ENCODE measurements around the gene REPS2. TPM values are rescaled to one million over a fixed set of nuclear protein-coding genes. Genes with fewer than 3 reads are reported as not detected.

REPS2 gene
- total RNA-seq, 2 experiments from 2014 or later = 0.41 to 4.0 TPM

DNA sequence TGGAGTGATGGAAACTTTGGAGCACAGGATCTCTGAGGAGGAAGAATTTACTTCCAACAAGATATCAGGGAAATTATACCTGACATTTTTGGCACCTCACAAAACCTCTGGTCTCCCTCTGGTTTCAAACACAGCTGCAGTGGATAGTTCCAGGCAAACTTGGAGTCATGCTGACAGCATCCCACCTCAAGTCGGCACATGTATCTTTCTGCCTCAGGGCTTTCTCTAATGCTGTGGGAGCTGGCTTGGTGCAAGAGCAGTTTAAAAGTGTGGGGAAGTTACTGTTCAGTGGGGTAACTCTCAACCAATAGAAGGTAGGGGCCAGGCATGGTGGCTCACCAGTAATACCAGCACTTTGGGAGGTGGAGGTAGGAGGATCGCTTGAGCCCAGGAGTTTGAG lies 221.5 kb downstream of the REPS2 start:
- no peak overlapping the region for H3K4me3 ChIP-seq (ENCODE audit: low read depth, low read length, poor library complexity, severe bottlenecking)
- H3K9me2 ChIP-seq (ENCODE audit: insufficient read depth, low read length) = no peaks in the 10 kb centered on the region
- ChIA-PET CTCF (ENCODE audit: unreplicated experiment) (no interaction called here), POLR2A (no interaction called here)
- DNase-seq (ENCODE audit: low spot score) = no peak
- TF ChIP-seq, protein P1, sequence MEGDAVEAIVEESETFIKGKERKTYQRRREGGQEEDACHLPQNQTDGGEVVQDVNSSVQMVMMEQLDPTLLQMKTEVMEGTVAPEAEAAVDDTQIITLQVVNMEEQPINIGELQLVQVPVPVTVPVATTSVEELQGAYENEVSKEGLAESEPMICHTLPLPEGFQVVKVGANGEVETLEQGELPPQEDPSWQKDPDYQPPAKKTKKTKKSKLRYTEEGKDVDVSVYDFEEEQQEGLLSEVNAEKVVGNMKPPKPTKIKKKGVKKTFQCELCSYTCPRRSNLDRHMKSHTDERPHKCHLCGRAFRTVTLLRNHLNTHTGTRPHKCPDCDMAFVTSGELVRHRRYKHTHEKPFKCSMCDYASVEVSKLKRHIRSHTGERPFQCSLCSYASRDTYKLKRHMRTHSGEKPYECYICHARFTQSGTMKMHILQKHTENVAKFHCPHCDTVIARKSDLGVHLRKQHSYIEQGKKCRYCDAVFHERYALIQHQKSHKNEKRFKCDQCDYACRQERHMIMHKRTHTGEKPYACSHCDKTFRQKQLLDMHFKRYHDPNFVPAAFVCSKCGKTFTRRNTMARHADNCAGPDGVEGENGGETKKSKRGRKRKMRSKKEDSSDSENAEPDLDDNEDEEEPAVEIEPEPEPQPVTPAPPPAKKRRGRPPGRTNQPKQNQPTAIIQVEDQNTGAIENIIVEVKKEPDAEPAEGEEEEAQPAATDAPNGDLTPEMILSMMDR (conservative IDR thresholded peaks at IDR 0.05; ENCODE audit: low read length) = no peak
- no peak for TF ChIP-seq EZH2phosphoT487 (IDR thresholded peaks at IDR 0.05; ENCODE audit: borderline replicate concordance, low read depth, low read length)
- no peaks in the 10 kb centered on the region for H4K20me1 ChIP-seq (ENCODE audit: insufficient read depth, low read length)
- H3K4me1 ChIP-seq (ENCODE audit: insufficient read depth, low read length, poor library complexity, severe bottlenecking) = no peaks in the 10 kb centered on the region
- H3K9me3 ChIP-seq (ENCODE audit: low read length) = no peaks in the 10 kb centered on the region
- no TSS peak for BruUV-seq (replicated peaks)
- H3K36me3 ChIP-seq (ENCODE audit: insufficient read depth, low read length) = no peaks in the 10 kb centered on the region
- H3K4me2 ChIP-seq (ENCODE audit: low read length) = no peak overlapping the region
- intact Hi-C loops (cut with micrococcal nuclease; ENCODE audit: unreplicated experiment) = no loop called here
- no peaks in the 10 kb centered on the region for H3K79me2 ChIP-seq (ENCODE audit: insufficient read depth, low read depth, low read length)
- H3K27ac ChIP-seq (ENCODE audit: low read depth, low read length, poor library complexity, severe bottlenecking) = no peak overlapping the region
- H2AFZ ChIP-seq (ENCODE audit: low read length) = no peak overlapping the region

GRCh38 chrX:17170973-17171372 lies 224.5 kb downstream of the REPS2 start:
- no peaks in the 10 kb centered on the region for H3K9me2 ChIP-seq (ENCODE audit: insufficient read depth, low read length)
- H3K9me3 ChIP-seq (ENCODE audit: low read length) = no peaks in the 10 kb centered on the region
- H3K4me2 ChIP-seq (ENCODE audit: low read length) = no peak overlapping the region
- TF ChIP-seq, protein P1 (conservative IDR thresholded peaks at IDR 0.05; ENCODE audit: low read length) = no peak
- TF ChIP-seq EZH2phosphoT487 (IDR thresholded peaks at IDR 0.05; ENCODE audit: borderline replicate concordance, low read depth, low read length) = no peak
- CTCF ChIA-PET (ENCODE audit: unreplicated experiment) = no interaction called here
- H3K4me1 ChIP-seq (ENCODE audit: insufficient read depth, low read length, poor library complexity, severe bottlenecking) = no peaks in the 10 kb centered on the region
- no peak overlapping the region for H3K27ac ChIP-seq (ENCODE audit: low read depth, low read length, poor library complexity, severe bottlenecking)
- no peaks in the 10 kb centered on the region for H3K79me2 ChIP-seq (ENCODE audit: insufficient read depth, low read depth, low read length)
- no peaks in the 10 kb centered on the region for H3K36me3 ChIP-seq (ENCODE audit: insufficient read depth, low read length)
- H2AFZ ChIP-seq (ENCODE audit: low read length) = no peak overlapping the region
- POLR2A ChIA-PET = no interaction called here
- no peak overlapping the region for H3K4me3 ChIP-seq (ENCODE audit: low read depth, low read length, poor library complexity, severe bottlenecking)
- intact Hi-C loops (cut with micrococcal nuclease; ENCODE audit: unreplicated experiment) = no loop called here
- H4K20me1 ChIP-seq (ENCODE audit: insufficient read depth, low read length) = no peaks in the 10 kb centered on the region
- no TSS peak for BruUV-seq (replicated peaks)
- DNase-seq (ENCODE audit: low spot score) = no peak

GRCh38 chrX:17174671-17175070 lies 228.2 kb downstream of the REPS2 start:
- DNase-seq (ENCODE audit: low spot score) = no peak
- no peaks in the 10 kb centered on the region for H3K9me2 ChIP-seq (ENCODE audit: insufficient read depth, low read length)
- TF ChIP-seq, protein P1 (conservative IDR thresholded peaks at IDR 0.05; ENCODE audit: low read length) = no peak
- TF ChIP-seq EZH2phosphoT487 (IDR thresholded peaks at IDR 0.05; ENCODE audit: borderline replicate concordance, low read depth, low read length) = no peak
- ChIA-PET POLR2A (no interaction called here), CTCF (ENCODE audit: unreplicated experiment) (no interaction called here)
- H3K79me2 ChIP-seq (ENCODE audit: insufficient read depth, low read depth, low read length) = no peaks in the 10 kb centered on the region
- no peaks in the 10 kb centered on the region for H3K36me3 ChIP-seq (ENCODE audit: insufficient read depth, low read length)
- intact Hi-C loops (cut with micrococcal nuclease; ENCODE audit: unreplicated experiment) = no loop called here
- H3K4me3 ChIP-seq (ENCODE audit: low read depth, low read length, poor library complexity, severe bottlenecking) = no peak overlapping the region
- no peak overlapping the region for H3K4me2 ChIP-seq (ENCODE audit: low read length)
- H3K4me1 ChIP-seq (ENCODE audit: insufficient read depth, low read length, poor library complexity, severe bottlenecking) = no peaks in the 10 kb centered on the region
- H3K9me3 ChIP-seq (ENCODE audit: low read length) = no peaks in the 10 kb centered on the region
- H2AFZ ChIP-seq (ENCODE audit: low read length) = no peak overlapping the region
- BruUV-seq (replicated peaks) = no TSS peak
- no peaks in the 10 kb centered on the region for H4K20me1 ChIP-seq (ENCODE audit: insufficient read depth, low read length)
- H3K27ac ChIP-seq (ENCODE audit: low read depth, low read length, poor library complexity, severe bottlenecking) = no peak overlapping the region
